ENCODE measurements around the gene MNT. TPM values are rescaled to one million over a fixed set of nuclear protein-coding genes. Genes with fewer than 3 reads are reported as not detected.

Gene MNT
- total RNA-seq, 1 experiment from 2014 or later: 3.0 TPM

- Histone ChIP-seq H3K36me3 (peaks cover 8% of the 10 kb centered on the region; the same call in 1 of the 2 replicates), H3K27me3 (replicated peaks) (no peaks in the 10 kb centered on the region)
- DNase-seq (ENCODE audit: low read depth in 1 of 2, low spot score in 2 of 2): no peak
Observed at GRCh38 chr17:2375406-2375805, 25.5 kb downstream of the MNT start.

GRCh38 chr17:2374549-2375285 lies 26.1 kb downstream of the MNT start:
- Histone ChIP-seq H3K4me1 (replicated peaks) (no peaks in the 10 kb centered on the region), H3K27me3 (replicated peaks) (no peaks in the 10 kb centered on the region), H3K27ac (no peak overlapping the region), H3K36me3 (peaks cover 7% of the 10 kb centered on the region; the same call in 1 of the 2 replicates), H3K9me3 (replicated peaks) (no peaks in the 10 kb centered on the region), H3K4me3 (no peak overlapping the region)
- no peak for DNase-seq (ENCODE audit: low read depth in 1 of 2, low spot score in 2 of 2)

More at GRCh38 chr17:2375406-2375805, 25.5 kb downstream of the MNT start:
- Histone ChIP-seq H3K27ac (no peak overlapping the region), H3K4me3 (no peak overlapping the region), H3K4me1 (replicated peaks) (no peaks in the 10 kb centered on the region), H3K9me3 (replicated peaks) (no peaks in the 10 kb centered on the region)

GRCh38 chr17:2373179-2373578 lies 27.7 kb downstream of the MNT start:
- Histone ChIP-seq H3K4me1 (replicated peaks) (no peaks in the 10 kb centered on the region), H3K36me3 (peaks cover 7% of the 10 kb centered on the region; the same call in 1 of the 2 replicates)
- no peak for DNase-seq (ENCODE audit: low read depth in 1 of 2, low spot score in 2 of 2)

GRCh38 chr17:2372681-2373080 lies 28.2 kb downstream of the MNT start:
- no peaks in the 10 kb centered on the region for H3K27me3 ChIP-seq (replicated peaks)
- DNase-seq (ENCODE audit: low read depth in 1 of 2, low spot score in 2 of 2): no peak
- no peaks in the 10 kb centered on the region for H3K4me1 ChIP-seq (replicated peaks)
- H3K9me3 ChIP-seq (replicated peaks): no peaks in the 10 kb centered on the region
- no peak overlapping the region for H3K27ac ChIP-seq
- H3K36me3 ChIP-seq: peaks cover 7% of the 10 kb centered on the region; the same call in 1 of the 2 replicates
- no peak overlapping the region for H3K4me3 ChIP-seq

More at GRCh38 chr17:2373179-2373578, 27.7 kb downstream of the MNT start:
- no peaks in the 10 kb centered on the region for H3K9me3 ChIP-seq (replicated peaks)
- no peak overlapping the region for H3K27ac ChIP-seq
- no peaks in the 10 kb centered on the region for H3K27me3 ChIP-seq (replicated peaks)
- H3K4me3 ChIP-seq: no peak overlapping the region

- H3K27me3 ChIP-seq (replicated peaks): no peaks in the 10 kb centered on the region
- H3K4me1 ChIP-seq (replicated peaks): no peaks in the 10 kb centered on the region
- peaks cover 7% of the 10 kb centered on the region; the same call in 1 of the 2 replicates for H3K36me3 ChIP-seq
- no peak overlapping the region for H3K4me3 ChIP-seq
- no peaks in the 10 kb centered on the region for H3K9me3 ChIP-seq (replicated peaks)
- no peak overlapping the region for H3K27ac ChIP-seq
- no peak for DNase-seq (ENCODE audit: low read depth in 1 of 2, low spot score in 2 of 2)
Observed at GRCh38 chr17:2372180-2372579, 28.7 kb downstream of the MNT start.

GRCh38 chr17:2371183-2372130 lies 29.4 kb downstream of the MNT start:
- DNase-seq (ENCODE audit: low read depth in 1 of 2, low spot score in 2 of 2): no peak
- Histone ChIP-seq H3K9me3 (replicated peaks) (no peaks in the 10 kb centered on the region), H3K4me1 (replicated peaks) (no peaks in the 10 kb centered on the region), H3K4me3 (no peak overlapping the region), H3K36me3 (peaks cover under 1% of the 10 kb centered on the region; the same call in 1 of the 2 replicates), H3K27ac (no peak overlapping the region), H3K27me3 (replicated peaks) (no peaks in the 10 kb centered on the region)

GRCh38 chr17:2370211-2370589 lies 30.7 kb downstream of the MNT start:
- H3K9me3 ChIP-seq (replicated peaks): no peaks in the 10 kb centered on the region
- no peak overlapping the region for H3K27ac ChIP-seq
- no peak overlapping the region for H3K4me3 ChIP-seq
- H3K36me3 ChIP-seq: no peaks in the 10 kb centered on the region
- DNase-seq (ENCODE audit: low read depth in 1 of 2, low spot score in 2 of 2): no peak
- no peaks in the 10 kb centered on the region for H3K27me3 ChIP-seq (replicated peaks)
- H3K4me1 ChIP-seq (replicated peaks): no peaks in the 10 kb centered on the region

GRCh38 chr17:2369551-2370210 lies 31.2 kb downstream of the MNT start:
- no peaks in the 10 kb centered on the region for H3K9me3 ChIP-seq (replicated peaks)
- H3K4me1 ChIP-seq (replicated peaks): no peaks in the 10 kb centered on the region
- H3K27ac ChIP-seq: no peak overlapping the region
- no peaks in the 10 kb centered on the region for H3K27me3 ChIP-seq (replicated peaks)
- DNase-seq (ENCODE audit: low read depth in 1 of 2, low spot score in 2 of 2): no peak
- no peak overlapping the region for H3K4me3 ChIP-seq
- no peaks in the 10 kb centered on the region for H3K36me3 ChIP-seq

- DNase-seq (ENCODE audit: low read depth in 1 of 2, low spot score in 2 of 2): no peak
- H3K4me3 ChIP-seq: no peak overlapping the region
- no peaks in the 10 kb centered on the region for H3K36me3 ChIP-seq
- H3K27me3 ChIP-seq (replicated peaks): no peaks in the 10 kb centered on the region
- H3K4me1 ChIP-seq (replicated peaks): no peaks in the 10 kb centered on the region
- H3K27ac ChIP-seq: no peak overlapping the region
- no peaks in the 10 kb centered on the region for H3K9me3 ChIP-seq (replicated peaks)
Observed at GRCh38 chr17:2369039-2369438, 31.8 kb downstream of the MNT start.

GRCh38 chr17:2368359-2368758 lies 32.5 kb downstream of the MNT start:
- no peak overlapping the region for H3K4me3 ChIP-seq
- no peak overlapping the region for H3K27ac ChIP-seq
- no peak for DNase-seq (ENCODE audit: low read depth in 1 of 2, low spot score in 2 of 2)
- no peaks in the 10 kb centered on the region for H3K27me3 ChIP-seq (replicated peaks)
- H3K9me3 ChIP-seq (replicated peaks): no peaks in the 10 kb centered on the region
- no peaks in the 10 kb centered on the region for H3K36me3 ChIP-seq
- H3K4me1 ChIP-seq (replicated peaks): no peaks in the 10 kb centered on the region

- Histone ChIP-seq H3K27me3 (replicated peaks) (no peaks in the 10 kb centered on the region), H3K4me3 (no peak overlapping the region), H3K36me3 (no peaks in the 10 kb centered on the region), H3K4me1 (replicated peaks) (no peaks in the 10 kb centered on the region), H3K9me3 (replicated peaks) (no peaks in the 10 kb centered on the region), H3K27ac (no peak overlapping the region)
- no peak for DNase-seq (ENCODE audit: low read depth in 1 of 2, low spot score in 2 of 2)
Observed at GRCh38 chr17:2366747-2367494, 33.9 kb downstream of the MNT start.

GRCh38 chr17:2365132-2365531 lies 35.7 kb downstream of the MNT start:
- Histone ChIP-seq H3K4me1 (replicated peaks) (no peaks in the 10 kb centered on the region), H3K36me3 (no peaks in the 10 kb centered on the region), H3K27me3 (replicated peaks) (no peaks in the 10 kb centered on the region), H3K9me3 (replicated peaks) (no peaks in the 10 kb centered on the region), H3K27ac (no peak overlapping the region), H3K4me3 (no peak overlapping the region)
- DNase-seq (ENCODE audit: low read depth in 1 of 2, low spot score in 2 of 2): no peak

GRCh38 chr17:2364763-2365116 lies 36.1 kb downstream of the MNT start:
- Histone ChIP-seq H3K9me3 (replicated peaks) (no peaks in the 10 kb centered on the region), H3K27ac (no peak overlapping the region), H3K4me3 (no peak overlapping the region), H3K36me3 (no peaks in the 10 kb centered on the region), H3K4me1 (replicated peaks) (peaks cover 3% of the 10 kb centered on the region), H3K27me3 (replicated peaks) (no peaks in the 10 kb centered on the region)
- DNase-seq (ENCODE audit: low read depth in 1 of 2, low spot score in 2 of 2): no peak
